Cortex of kidney (tissue), 1 donor: ENCODE results near the gene TPCN2.
"Not testable (repeated sequence)": the region's sequence is repeated elsewhere in the genome, so short reads cannot be mapped to it uniquely, and the experiment has no call there.

ENCODE experiments used
- DNase-seq: peaks from one replicate; lab custom pipeline; 2025; lab: John Stamatoyannopoulos, UW

Gene TPCN2

GRCh38 chr11:69048694-69049489 is at the start of gene TPCN2:
Gene TPCN2 (plus strand): TSS chr11:69048932. CDS start chr11:69048998, 66 bp downstream.
- DNase-seq, result no peak

GRCh38 chr11:68999093-68999747 is 49.5 kb upstream of the TPCN2 start:
- no peak for DNase-seq

GRCh38 chr11:68999748-69000355 is 48.9 kb upstream of the TPCN2 start:
- not testable (repeated sequence) for DNase-seq

- DNase-seq, result no peak
Measured at GRCh38 chr11:69000391-69000790, 48.3 kb upstream of the TPCN2 start.

- no peak for DNase-seq
Measured at GRCh38 chr11:69000831-69001242, 47.9 kb upstream of the TPCN2 start.

GRCh38 chr11:69001243-69002081 is 47.3 kb upstream of the TPCN2 start:
- no peak for DNase-seq

- no peak for DNase-seq
Measured at GRCh38 chr11:69002110-69002569, 46.6 kb upstream of the TPCN2 start.

GRCh38 chr11:69002570-69003231 is 46.0 kb upstream of the TPCN2 start:
- DNase-seq, result no peak

GRCh38 chr11:69003301-69003865 is 45.3 kb upstream of the TPCN2 start:
- DNase-seq, result no peak

- no peak for DNase-seq
Measured at GRCh38 chr11:69003866-69004367, 44.8 kb upstream of the TPCN2 start.

GRCh38 chr11:69004411-69005182 is 44.1 kb upstream of the TPCN2 start:
- DNase-seq, result no peak

- DNase-seq, result no peak
Measured at GRCh38 chr11:69005183-69005630, 43.5 kb upstream of the TPCN2 start.

GRCh38 chr11:69005631-69006368 is 42.9 kb upstream of the TPCN2 start:
- no peak for DNase-seq

- DNase-seq, result no peak
Measured at GRCh38 chr11:69006816-69007215, 41.9 kb upstream of the TPCN2 start.

GRCh38 chr11:69007975-69008381 is 40.8 kb upstream of the TPCN2 start:
- no peak for DNase-seq

GRCh38 chr11:69008737-69009440 is 39.8 kb upstream of the TPCN2 start:
- DNase-seq, result no peak

GRCh38 chr11:69009441-69010211 is 39.1 kb upstream of the TPCN2 start:
- no peak for DNase-seq

GRCh38 chr11:69010361-69010891 is 38.3 kb upstream of the TPCN2 start:
- no peak for DNase-seq
